ENCODE results near the gene SLC6A9. TPM values are rescaled to one million over a fixed set of nuclear protein-coding genes. Genes with fewer than 3 reads are reported as not detected.
A peak's percentile ranks its signal among the peaks of the same experiment; 100 is the strongest.

The SLC6A9 gene
- polyA plus RNA-seq, 3 donors, result not detected

DNA sequence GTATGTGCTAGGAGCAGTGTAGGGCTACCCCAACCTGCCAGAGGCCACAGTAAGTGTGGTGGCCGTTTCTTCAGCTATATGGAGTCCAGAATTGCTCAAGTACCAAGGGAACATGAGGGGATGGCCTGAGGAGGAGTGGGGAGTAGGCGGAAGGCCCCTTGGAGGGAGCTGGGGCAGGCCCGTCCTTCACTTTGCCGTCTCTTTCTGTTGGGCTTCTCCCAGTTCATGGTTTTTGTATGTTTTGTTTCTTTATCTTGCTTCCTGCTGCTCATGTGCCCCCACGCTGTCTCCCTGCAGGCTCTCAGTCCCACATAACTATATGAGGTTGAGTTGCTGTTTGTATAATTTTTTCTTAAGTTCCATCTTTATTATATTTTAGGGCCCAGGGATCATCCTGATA is 67.4 kb downstream of the SLC6A9 start:
- DNase-seq, result no peak
- no peaks in the 10 kb centered on the region for H3K27me3 ChIP-seq (ENCODE audit: control insufficient read depth in 2 of 2, insufficient read depth in 2 of 2, low read length in 2 of 2)
- H3K27ac ChIP-seq (ENCODE audit: low read depth in 1 of 2, low read length in 2 of 2), result peak overlapping the region in 1 of 2 donors; percentile 38
- H3K4me2 ChIP-seq (replicated peaks; ENCODE audit: extremely low read depth, low read length, poor library complexity, severe bottlenecking), result no peak overlapping the region
- Mint-ChIP-seq H3K36me3 (peaks cover 33 to 45% of the 10 kb centered on the region in 2 donors), H3K27me3 (ENCODE audit: low read depth in 3 of 3) (peaks cover 0 to 1% (median 0%) of the 10 kb centered on the region in 3 donors), H3K9me3 (peaks cover 0 to 2% (median 0%) of the 10 kb centered on the region in 7 donors), H3K27ac (no peak overlapping the region), H3K4me3 (no peak overlapping the region), H3K4me1 (no peaks in the 10 kb centered on the region)
- H3K4me3 ChIP-seq (replicated peaks in 1 of 3; ENCODE audit: low read depth in 2 of 3, low read length in 3 of 3), result no peak overlapping the region
- no peak overlapping the region for H3K9ac ChIP-seq (ENCODE audit: insufficient read depth, low read length, poor library complexity, severe bottlenecking)
- no peaks in the 10 kb centered on the region for H3K9me3 ChIP-seq (replicated peaks in 1 of 2; ENCODE audit: control insufficient read depth in 1 of 2, insufficient read depth in 1 of 2, low read length in 2 of 2)
- no peaks in the 10 kb centered on the region for H4K20me1 ChIP-seq (ENCODE audit: insufficient read depth, low read length)
- H3K4me1 ChIP-seq (ENCODE audit: control insufficient read depth in 1 of 2, insufficient read depth in 2 of 2, low read length in 2 of 2), result peaks cover 20 to 22% of the 10 kb centered on the region in 2 donors
- TF ChIP-seq, protein P1, sequence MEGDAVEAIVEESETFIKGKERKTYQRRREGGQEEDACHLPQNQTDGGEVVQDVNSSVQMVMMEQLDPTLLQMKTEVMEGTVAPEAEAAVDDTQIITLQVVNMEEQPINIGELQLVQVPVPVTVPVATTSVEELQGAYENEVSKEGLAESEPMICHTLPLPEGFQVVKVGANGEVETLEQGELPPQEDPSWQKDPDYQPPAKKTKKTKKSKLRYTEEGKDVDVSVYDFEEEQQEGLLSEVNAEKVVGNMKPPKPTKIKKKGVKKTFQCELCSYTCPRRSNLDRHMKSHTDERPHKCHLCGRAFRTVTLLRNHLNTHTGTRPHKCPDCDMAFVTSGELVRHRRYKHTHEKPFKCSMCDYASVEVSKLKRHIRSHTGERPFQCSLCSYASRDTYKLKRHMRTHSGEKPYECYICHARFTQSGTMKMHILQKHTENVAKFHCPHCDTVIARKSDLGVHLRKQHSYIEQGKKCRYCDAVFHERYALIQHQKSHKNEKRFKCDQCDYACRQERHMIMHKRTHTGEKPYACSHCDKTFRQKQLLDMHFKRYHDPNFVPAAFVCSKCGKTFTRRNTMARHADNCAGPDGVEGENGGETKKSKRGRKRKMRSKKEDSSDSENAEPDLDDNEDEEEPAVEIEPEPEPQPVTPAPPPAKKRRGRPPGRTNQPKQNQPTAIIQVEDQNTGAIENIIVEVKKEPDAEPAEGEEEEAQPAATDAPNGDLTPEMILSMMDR (IDR thresholded peaks at IDR 0.05), result no peak
- no peak overlapping the region for H2AFZ ChIP-seq (ENCODE audit: insufficient read depth, low read depth, low read length, poor library complexity, severe bottlenecking)
- intact Hi-C loops (cut with micrococcal nuclease), result no loop called here
- WGBS (ENCODE audit: insufficient coverage), result 52% methylated on average over 4 of the region's 5 CpGs
- H3K36me3 ChIP-seq (replicated peaks in 1 of 2; ENCODE audit: control insufficient read depth in 1 of 2, insufficient read depth in 2 of 2, low read length in 2 of 2), result peaks cover 35 to 76% of the 10 kb centered on the region in 2 donors
- no peaks in the 10 kb centered on the region for H3K79me2 ChIP-seq (ENCODE audit: insufficient read depth, low read length)

DNA sequence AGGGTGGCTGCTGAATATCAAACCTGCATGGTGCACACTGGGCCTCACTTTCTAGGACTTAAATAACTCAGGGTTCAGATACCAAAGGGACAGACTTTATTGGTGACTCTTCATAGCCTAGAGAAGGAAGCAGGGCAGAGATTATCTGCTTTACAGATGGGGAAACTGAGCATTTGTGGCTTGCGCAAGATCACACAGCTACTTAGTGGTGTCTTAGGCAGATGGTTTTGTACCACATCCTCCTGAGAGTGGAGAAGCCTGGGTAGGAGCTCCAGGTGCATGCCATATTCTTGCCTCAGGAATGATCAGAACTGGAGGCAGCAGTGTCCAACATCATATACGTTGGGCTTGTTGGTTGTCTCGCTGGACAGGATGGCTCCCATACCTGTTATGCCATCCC is 68.3 kb downstream of the SLC6A9 start:
- Histone ChIP-seq H3K4me3 (replicated peaks in 1 of 3; ENCODE audit: low read depth in 2 of 3, low read length in 3 of 3) (no peak overlapping the region), H3K9ac (ENCODE audit: insufficient read depth, low read length, poor library complexity, severe bottlenecking) (no peak overlapping the region), H3K9me3 (replicated peaks in 1 of 2; ENCODE audit: control insufficient read depth in 1 of 2, insufficient read depth in 1 of 2, low read length in 2 of 2) (no peaks in the 10 kb centered on the region), H3K79me2 (ENCODE audit: insufficient read depth, low read length) (no peaks in the 10 kb centered on the region), H3K36me3 (replicated peaks in 1 of 2; ENCODE audit: control insufficient read depth in 1 of 2, insufficient read depth in 2 of 2, low read length in 2 of 2) (peaks cover 41 to 84% of the 10 kb centered on the region in 2 donors), H3K27me3 (ENCODE audit: control insufficient read depth in 2 of 2, insufficient read depth in 2 of 2, low read length in 2 of 2) (no peaks in the 10 kb centered on the region), H4K20me1 (ENCODE audit: insufficient read depth, low read length) (no peaks in the 10 kb centered on the region), H3K27ac (ENCODE audit: low read depth in 1 of 2, low read length in 2 of 2) (no peak overlapping the region), H3K4me2 (replicated peaks; ENCODE audit: extremely low read depth, low read length, poor library complexity, severe bottlenecking) (no peak overlapping the region), H3K4me1 (ENCODE audit: control insufficient read depth in 1 of 2, insufficient read depth in 2 of 2, low read length in 2 of 2) (peaks cover 20 to 22% of the 10 kb centered on the region in 2 donors), H2AFZ (ENCODE audit: insufficient read depth, low read depth, low read length, poor library complexity, severe bottlenecking) (no peak overlapping the region)
- peaks cover 0 to 2% (median 0%) of the 10 kb centered on the region in 7 donors for H3K9me3 Mint-ChIP-seq
- H3K4me1 Mint-ChIP-seq, result no peaks in the 10 kb centered on the region
- no peak overlapping the region for H3K27ac Mint-ChIP-seq
- H3K36me3 Mint-ChIP-seq, result peaks cover 42 to 53% of the 10 kb centered on the region in 2 donors
- intact Hi-C loops (cut with micrococcal nuclease), result no loop called here
- 89% methylated on average over 2 of the region's 3 CpGs for WGBS (ENCODE audit: insufficient coverage)
- peaks cover 0 to under 1% (median 0%) of the 10 kb centered on the region in 3 donors for H3K27me3 Mint-ChIP-seq (ENCODE audit: low read depth in 3 of 3)
- TF ChIP-seq, protein P1 (IDR thresholded peaks at IDR 0.05), result no peak
- H3K4me3 Mint-ChIP-seq, result no peak overlapping the region
- DNase-seq, result no peak

Data from CD14-positive monocyte (primary cell).